Stimulated activated CD8-positive, alpha-beta memory T cell treated with anti-CD3 and anti-CD28 coated beads, Interleukin-7, amount 100 ng/mL, for 24 hours (primary cell): ENCODE data around the gene CERS6.
"Not testable (repeated sequence)": the region's sequence is repeated elsewhere in the genome, so short reads cannot be mapped to it uniquely, and the experiment has no call there.

ENCODE experiments used
- DNase-seq: peaks from one replicate; pipeline ENCODE4 v3.0.0-alpha.2; 2020; ENCODE audit warnings: low read depth

Gene CERS6

GRCh38 chr2:168773719-168774521 lies 317.8 kb downstream of the CERS6 start:
- no peak for DNase-seq

- no peak for DNase-seq
Observed at GRCh38 chr2:168775837-168776236, 319.8 kb downstream of the CERS6 start.

GRCh38 chr2:168780669-168781071 lies 324.6 kb downstream of the CERS6 start:
- DNase-seq = no peak

GRCh38 chr2:168781191-168781817 lies 325.2 kb downstream of the CERS6 start:
- no peak for DNase-seq

- no peak for DNase-seq
Observed at GRCh38 chr2:168782271-168782670, 326.2 kb downstream of the CERS6 start.

- no peak for DNase-seq
Observed at GRCh38 chr2:168784993-168785392, 328.9 kb downstream of the CERS6 start.

- no peak for DNase-seq
Observed at GRCh38 chr2:168787098-168787781, 331.2 kb downstream of the CERS6 start.

- no peak for DNase-seq
Observed at GRCh38 chr2:168787782-168788376, 331.8 kb downstream of the CERS6 start.

GRCh38 chr2:168789776-168790175 lies 333.7 kb downstream of the CERS6 start:
- no peak for DNase-seq

GRCh38 chr2:168790226-168790902 lies 334.3 kb downstream of the CERS6 start:
- no peak for DNase-seq

- DNase-seq = not testable (repeated sequence)
Observed at GRCh38 chr2:168791140-168791539, 335.1 kb downstream of the CERS6 start.

GRCh38 chr2:168793596-168793995 lies 337.5 kb downstream of the CERS6 start:
- no peak for DNase-seq

GRCh38 chr2:168794968-168795367 lies 338.9 kb downstream of the CERS6 start:
- DNase-seq = no peak

GRCh38 chr2:168796090-168796577 lies 340.1 kb downstream of the CERS6 start:
- no peak for DNase-seq

- DNase-seq = no peak
Observed at GRCh38 chr2:168796583-168797285, 340.7 kb downstream of the CERS6 start.

- DNase-seq = no peak
Observed at GRCh38 chr2:168797286-168797655, 341.2 kb downstream of the CERS6 start.

GRCh38 chr2:168798076-168798887 lies 342.2 kb downstream of the CERS6 start:
- no peak for DNase-seq

- no peak for DNase-seq
Observed at GRCh38 chr2:168798888-168799410, 342.9 kb downstream of the CERS6 start.

- no peak for DNase-seq
Observed at GRCh38 chr2:168801471-168801870, 345.4 kb downstream of the CERS6 start.
